HL-60 (cell line): ENCODE results near the gene MARF1.

Source experiments
- TF ChIP-seq, protein P1 (sequence below): IDR thresholded peaks from one replicate; pipeline ENCODE4 v1.5.1; 2011; ENCODE audit warnings: low read length, control low read depth, inconsistent platforms; ENCODE audit not compliant: insufficient read depth
- TF ChIP-seq, protein P2 (sequence below): IDR thresholded peaks from 2 replicates; pipeline ENCODE4 v1.6.1; 2012; ENCODE audit warnings: low read depth; ENCODE audit not compliant: insufficient replicate concordance

DNA sequence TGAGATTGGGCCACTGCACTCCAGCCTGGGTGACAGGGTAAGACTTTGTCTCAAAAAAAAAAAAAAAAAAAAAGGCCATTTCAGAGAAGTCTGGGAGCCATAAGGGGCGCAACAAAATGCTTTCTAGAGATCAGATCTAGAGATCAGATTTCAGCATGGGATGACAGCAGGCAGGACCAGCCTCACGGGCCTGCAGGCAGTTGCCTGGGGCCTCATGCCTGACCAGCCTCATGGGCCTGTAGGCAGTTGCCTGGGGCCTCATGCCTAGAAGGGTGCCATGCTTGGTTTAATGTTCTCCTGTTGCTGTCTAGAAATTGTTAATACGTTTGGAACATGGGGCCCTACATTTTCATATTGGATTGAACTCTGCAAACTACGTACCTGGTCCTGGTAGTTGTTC, 59.4 kb downstream of the MARF1 start:
- TF ChIP-seq, protein P1, sequence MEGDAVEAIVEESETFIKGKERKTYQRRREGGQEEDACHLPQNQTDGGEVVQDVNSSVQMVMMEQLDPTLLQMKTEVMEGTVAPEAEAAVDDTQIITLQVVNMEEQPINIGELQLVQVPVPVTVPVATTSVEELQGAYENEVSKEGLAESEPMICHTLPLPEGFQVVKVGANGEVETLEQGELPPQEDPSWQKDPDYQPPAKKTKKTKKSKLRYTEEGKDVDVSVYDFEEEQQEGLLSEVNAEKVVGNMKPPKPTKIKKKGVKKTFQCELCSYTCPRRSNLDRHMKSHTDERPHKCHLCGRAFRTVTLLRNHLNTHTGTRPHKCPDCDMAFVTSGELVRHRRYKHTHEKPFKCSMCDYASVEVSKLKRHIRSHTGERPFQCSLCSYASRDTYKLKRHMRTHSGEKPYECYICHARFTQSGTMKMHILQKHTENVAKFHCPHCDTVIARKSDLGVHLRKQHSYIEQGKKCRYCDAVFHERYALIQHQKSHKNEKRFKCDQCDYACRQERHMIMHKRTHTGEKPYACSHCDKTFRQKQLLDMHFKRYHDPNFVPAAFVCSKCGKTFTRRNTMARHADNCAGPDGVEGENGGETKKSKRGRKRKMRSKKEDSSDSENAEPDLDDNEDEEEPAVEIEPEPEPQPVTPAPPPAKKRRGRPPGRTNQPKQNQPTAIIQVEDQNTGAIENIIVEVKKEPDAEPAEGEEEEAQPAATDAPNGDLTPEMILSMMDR, result no peak
- TF ChIP-seq, protein P2, sequence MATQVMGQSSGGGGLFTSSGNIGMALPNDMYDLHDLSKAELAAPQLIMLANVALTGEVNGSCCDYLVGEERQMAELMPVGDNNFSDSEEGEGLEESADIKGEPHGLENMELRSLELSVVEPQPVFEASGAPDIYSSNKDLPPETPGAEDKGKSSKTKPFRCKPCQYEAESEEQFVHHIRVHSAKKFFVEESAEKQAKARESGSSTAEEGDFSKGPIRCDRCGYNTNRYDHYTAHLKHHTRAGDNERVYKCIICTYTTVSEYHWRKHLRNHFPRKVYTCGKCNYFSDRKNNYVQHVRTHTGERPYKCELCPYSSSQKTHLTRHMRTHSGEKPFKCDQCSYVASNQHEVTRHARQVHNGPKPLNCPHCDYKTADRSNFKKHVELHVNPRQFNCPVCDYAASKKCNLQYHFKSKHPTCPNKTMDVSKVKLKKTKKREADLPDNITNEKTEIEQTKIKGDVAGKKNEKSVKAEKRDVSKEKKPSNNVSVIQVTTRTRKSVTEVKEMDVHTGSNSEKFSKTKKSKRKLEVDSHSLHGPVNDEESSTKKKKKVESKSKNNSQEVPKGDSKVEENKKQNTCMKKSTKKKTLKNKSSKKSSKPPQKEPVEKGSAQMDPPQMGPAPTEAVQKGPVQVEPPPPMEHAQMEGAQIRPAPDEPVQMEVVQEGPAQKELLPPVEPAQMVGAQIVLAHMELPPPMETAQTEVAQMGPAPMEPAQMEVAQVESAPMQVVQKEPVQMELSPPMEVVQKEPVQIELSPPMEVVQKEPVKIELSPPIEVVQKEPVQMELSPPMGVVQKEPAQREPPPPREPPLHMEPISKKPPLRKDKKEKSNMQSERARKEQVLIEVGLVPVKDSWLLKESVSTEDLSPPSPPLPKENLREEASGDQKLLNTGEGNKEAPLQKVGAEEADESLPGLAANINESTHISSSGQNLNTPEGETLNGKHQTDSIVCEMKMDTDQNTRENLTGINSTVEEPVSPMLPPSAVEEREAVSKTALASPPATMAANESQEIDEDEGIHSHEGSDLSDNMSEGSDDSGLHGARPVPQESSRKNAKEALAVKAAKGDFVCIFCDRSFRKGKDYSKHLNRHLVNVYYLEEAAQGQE, result no peak
